Right cardiac atrium (tissue), 5 donors: ENCODE measurements around the gene RIIAD1. TPM values are rescaled to one million over a fixed set of nuclear protein-coding genes. Genes with fewer than 3 reads are reported as not detected.
A peak's percentile ranks its signal among the peaks of the same experiment; 100 is the strongest.
"Not testable (repeated sequence)": the region's sequence is repeated elsewhere in the genome, so short reads cannot be mapped to it uniquely, and the experiment has no call there.

Source experiments
- ATAC-seq, 2 donors: fragments of 200-7000 bp; cut with Tn5 transposase; one replicate each; pipeline versions ENCODE4 v1.8.0 to v1.9.1; 2020; ENCODE audit warnings: moderate library complexity in 2 of 2, mild to moderate bottlenecking in 1 of 2
- DNase-seq, 3 donors: peaks; one replicate each; pipeline ENCODE4 v3.0.0-alpha.2; 2020
- H3K27ac ChIP-seq: one replicate; pipeline ENCODE4 v1.5.1; 2013; ENCODE audit warnings: mild to moderate bottlenecking, low read length, control low read depth, moderate library complexity
- H3K27me3 ChIP-seq: one replicate; pipeline ENCODE4 v1.6.1; 2013; ENCODE audit not compliant: control insufficient read depth, insufficient read depth
- H3K4me1 ChIP-seq: one replicate; pipeline ENCODE4 v1.6.1; 2013; ENCODE audit warnings: low read length; ENCODE audit not compliant: control insufficient read depth, insufficient read depth
- H3K4me3 ChIP-seq: one replicate; pipeline ENCODE4 v1.5.1; 2013; ENCODE audit warnings: low read length, control low read depth
- H3K9me3 ChIP-seq: one replicate; pipeline ENCODE4 v1.6.1; 2013; ENCODE audit warnings: low read length; ENCODE audit not compliant: control insufficient read depth
- WGBS: extraction: QIAGEN DNeasy Blood & Tissue Kit; methylation state at CpG from one replicate; pipeline ENCODE4 v1.1.7; 2013; 5-methylcytosine and 5-hydroxymethylcytosine counted together
- intact Hi-C, 4 donors: fragments of 100-400 bp; cut with DNase I; formaldehyde crosslinking; loops; one replicate each; pipeline versions ENCODE4 v1.11.0 to v1.14.0; 2022 to 2023
- long read RNA-seq, 4 donors: library from polyadenylated mRNA; unstranded; transcript quantifications; one replicate each; pipeline ENCODE4 v2.0.0, GENCODE V29; 2020 to 2021
- polyA plus RNA-seq: library from polyadenylated mRNA; stranded (reverse); fragments of 200-250 nt; gene quantifications from one replicate; pipeline ENCODE4 v1.2.3, GENCODE V29; 2013
- total RNA-seq, 4 donors: library from RNA; stranded (reverse); fragmentation: NEBNext Ultra II Directional; extraction: Animal tissue kit (Norgen Biotek cat#: 25700); gene quantifications; one replicate each; pipeline ENCODE4 v1.2.1, GENCODE V29; 2021
- donor health status: healthy with polysubstance abuse.
- donor health status: DM: no; HTN: yes; CAD: no.
- donor health status: DM: no; HTN: no; CAD: no.
- donor health status: DM: no; HTN: yes; CAD: no; lungs with severe emphysema.
- donor health status: DM: yes; HTN: yes; CAD: no.

RIIAD1 gene
- total RNA-seq (10 to 100 TPM in 1 of 4 donors, 1 to 10 TPM in 3; 6.0 to 19.3 (median 7.7) TPM), polyA plus RNA-seq (11.8 TPM)
- long read RNA-seq, donor 1, result 0 reads
- long read RNA-seq, donor 2, result 0 reads
- long read RNA-seq, donor 3, result 0 reads
- long read RNA-seq, donor 4, partial matches to known transcripts, result 0 of 2 reads
- long read RNA-seq, donor 4, other reads (novel, unspliced or antisense), result 1 of 2 reads

- intact Hi-C loops, result no loop called here
- WGBS, result 2% methylated on average over 44 of the region's 44 CpGs
- peak; percentile 55 to 78 (median 76) for DNase-seq
- no peaks in the 10 kb centered on the region for H3K4me1 ChIP-seq
- H3K27me3 ChIP-seq, result no peaks in the 10 kb centered on the region
- no peaks in the 10 kb centered on the region for H3K9me3 ChIP-seq
- H3K4me3 ChIP-seq, result peak within 1 kb of the TSS; percentile 79
- peak within 1 kb of the TSS; percentile 79 for H3K27ac ChIP-seq
- ATAC-seq, result peak; percentile 87 to 92
Observed at GRCh38 chr1:151720974-151721787, at the start of gene RIIAD1. RIIAD1 (plus strand) TSS chr1:151721522; CDS start chr1:151721537, 15 bp downstream.

- intact Hi-C loops, result no loop called here
- DNase-seq, result no peak
- H3K27ac ChIP-seq, result no peak overlapping the region
- no peaks in the 10 kb centered on the region for H3K9me3 ChIP-seq
- 82% methylated on average over 1 of the region's 1 CpG for WGBS
- H3K4me3 ChIP-seq, result no peak overlapping the region
- H3K4me1 ChIP-seq, result no peaks in the 10 kb centered on the region
- H3K27me3 ChIP-seq, result no peaks in the 10 kb centered on the region
- no peak for ATAC-seq
Observed at GRCh38 chr1:151673407-151673806, 47.9 kb upstream of the RIIAD1 start.

GRCh38 chr1:151680391-151680790 lies 40.9 kb upstream of the RIIAD1 start:
- no peak for ATAC-seq
- Histone ChIP-seq H3K9me3 (no peaks in the 10 kb centered on the region), H3K27me3 (no peaks in the 10 kb centered on the region), H3K4me1 (no peaks in the 10 kb centered on the region), H3K4me3 (no peak overlapping the region), H3K27ac (no peak overlapping the region)
- DNase-seq, result no peak
- 80% methylated on average over 4 of the region's 4 CpGs for WGBS
- intact Hi-C loops, result no loop called here

- no peaks in the 10 kb centered on the region for H3K27me3 ChIP-seq
- DNase-seq (no peak), ATAC-seq (peak; percentile 50 to 61)
- WGBS, result 26% methylated on average over 3 of the region's 3 CpGs
- no peak overlapping the region for H3K27ac ChIP-seq
- H3K4me1 ChIP-seq, result no peaks in the 10 kb centered on the region
- intact Hi-C loops, result no loop called here
- no peaks in the 10 kb centered on the region for H3K9me3 ChIP-seq
- no peak overlapping the region for H3K4me3 ChIP-seq
Observed at GRCh38 chr1:151680826-151681225, 40.5 kb upstream of the RIIAD1 start.

- 91% methylated on average over 2 of the region's 2 CpGs for WGBS
- ATAC-seq, result no peak
Observed at GRCh38 chr1:151681923-151682322, 39.4 kb upstream of the RIIAD1 start.

GRCh38 chr1:151682901-151683300 lies 38.4 kb upstream of the RIIAD1 start:
- intact Hi-C loops, ATAC-seq, H3K27ac ChIP-seq, H3K27me3 ChIP-seq, H3K4me1 ChIP-seq, H3K9me3 ChIP-seq, DNase-seq, H3K4me3 ChIP-seq: not testable (repeated sequence)
- WGBS, result 91% methylated on average over 7 of the region's 7 CpGs

More at GRCh38 chr1:151681923-151682322, 39.4 kb upstream of the RIIAD1 start:
- Histone ChIP-seq H3K4me1 (no peaks in the 10 kb centered on the region), H3K4me3 (no peak overlapping the region), H3K27ac (no peak overlapping the region), H3K9me3 (no peaks in the 10 kb centered on the region), H3K27me3 (no peaks in the 10 kb centered on the region)
- intact Hi-C loops, result no loop called here
- no peak for DNase-seq

GRCh38 chr1:151684128-151684527 lies 37.2 kb upstream of the RIIAD1 start:
- H3K4me1 ChIP-seq, result no peaks in the 10 kb centered on the region
- intact Hi-C loops, result no loop called here
- H3K9me3 ChIP-seq, result no peaks in the 10 kb centered on the region
- no peak overlapping the region for H3K27ac ChIP-seq
- ATAC-seq (no peak), DNase-seq (no peak)
- H3K27me3 ChIP-seq, result no peaks in the 10 kb centered on the region
- WGBS, result 99% methylated on average over 2 of the region's 2 CpGs
- no peak overlapping the region for H3K4me3 ChIP-seq

- WGBS, result 90% methylated on average over 2 of the region's 2 CpGs
- intact Hi-C loops, result no loop called here
- no peak for DNase-seq
Observed at GRCh38 chr1:151686561-151686960, 34.8 kb upstream of the RIIAD1 start.

GRCh38 chr1:151689494-151689893 lies 31.8 kb upstream of the RIIAD1 start:
- no peak for DNase-seq
- H3K4me1 ChIP-seq, result no peaks in the 10 kb centered on the region
- no peaks in the 10 kb centered on the region for H3K27me3 ChIP-seq
- H3K9me3 ChIP-seq, result no peaks in the 10 kb centered on the region
- intact Hi-C loops, result no loop called here
- no peak overlapping the region for H3K4me3 ChIP-seq
- 67% methylated on average over 4 of the region's 4 CpGs for WGBS
- peak; percentile 67 to 70 for ATAC-seq
- peak overlapping the region; percentile 43 for H3K27ac ChIP-seq

More at GRCh38 chr1:151686561-151686960, 34.8 kb upstream of the RIIAD1 start:
- Histone ChIP-seq H3K27me3 (no peaks in the 10 kb centered on the region), H3K4me3 (no peak overlapping the region), H3K27ac (no peak overlapping the region), H3K9me3 (no peaks in the 10 kb centered on the region), H3K4me1 (no peaks in the 10 kb centered on the region)
- ATAC-seq, result no peak

- WGBS, result 77% methylated on average over 3 of the region's 3 CpGs
- Histone ChIP-seq H3K4me3 (no peak overlapping the region), H3K4me1 (no peaks in the 10 kb centered on the region), H3K9me3 (no peaks in the 10 kb centered on the region), H3K27ac (no peak overlapping the region), H3K27me3 (no peaks in the 10 kb centered on the region)
- intact Hi-C loops, result loop anchor here in 1 of 4 donors (2.0 kb wide), 1 partner anchor 43 kb away; no protein-coding TSS in a partner anchor
- no peak for DNase-seq
- no peak for ATAC-seq
Observed at GRCh38 chr1:151692226-151692625, 29.1 kb upstream of the RIIAD1 start.

- no peaks in the 10 kb centered on the region for H3K4me1 ChIP-seq
- intact Hi-C loops, result loop anchor here in 1 of 4 donors (2.0 kb wide), 1 partner anchor 42 kb away; no protein-coding TSS in a partner anchor
- H3K4me3 ChIP-seq, result no peak overlapping the region
- DNase-seq (no peak), ATAC-seq (no peak)
- WGBS, result 73% methylated on average over 4 of the region's 4 CpGs
- H3K27ac ChIP-seq, result no peak overlapping the region
- H3K27me3 ChIP-seq, result no peaks in the 10 kb centered on the region
- no peaks in the 10 kb centered on the region for H3K9me3 ChIP-seq
Observed at GRCh38 chr1:151693057-151693651, 28.2 kb upstream of the RIIAD1 start.
